LNCAP (cell line): ENCODE results near the gene SEC24C.

ENCODE experiments used
- CTCF ChIP-seq: fragments of 450-650 bp; IDR thresholded peaks from 2 replicates; pipeline ENCODE4 v1.5.1; 2017; ENCODE audit warnings: mild to moderate bottlenecking

SEC24C gene

GRCh38 chr10:73791871-73792400 is 47.8 kb downstream of the SEC24C start:
- no peak for TF ChIP-seq CTCF

- no peak for TF ChIP-seq CTCF
Measured at GRCh38 chr10:73793456-73793855, 49.3 kb downstream of the SEC24C start.

GRCh38 chr10:73796766-73797165 is 52.6 kb downstream of the SEC24C start:
- no peak for TF ChIP-seq CTCF

- TF ChIP-seq CTCF, result no peak
Measured at GRCh38 chr10:73797324-73798025, 53.3 kb downstream of the SEC24C start.

GRCh38 chr10:73798087-73798486 is 53.9 kb downstream of the SEC24C start:
- no peak for TF ChIP-seq CTCF

GRCh38 chr10:73798927-73799560 is 54.9 kb downstream of the SEC24C start:
- no peak for TF ChIP-seq CTCF

GRCh38 chr10:73799899-73800559 is 55.9 kb downstream of the SEC24C start:
- no peak for TF ChIP-seq CTCF
